ENCODE measurements around the gene NUP214.

The NUP214 gene

GRCh38 chr9:131233995-131234394 lies 108.6 kb downstream of the NUP214 start:
- H3K9me3 Mint-ChIP-seq, result no peaks in the 10 kb centered on the region
- peaks cover 54% of the 10 kb centered on the region for H3K4me1 Mint-ChIP-seq
- no peak overlapping the region for H3K27ac Mint-ChIP-seq
- H3K4me3 Mint-ChIP-seq, result no peak overlapping the region
- H3K27me3 Mint-ChIP-seq (ENCODE audit: low read depth), result no peaks in the 10 kb centered on the region
- TF ChIP-seq, protein P1, sequence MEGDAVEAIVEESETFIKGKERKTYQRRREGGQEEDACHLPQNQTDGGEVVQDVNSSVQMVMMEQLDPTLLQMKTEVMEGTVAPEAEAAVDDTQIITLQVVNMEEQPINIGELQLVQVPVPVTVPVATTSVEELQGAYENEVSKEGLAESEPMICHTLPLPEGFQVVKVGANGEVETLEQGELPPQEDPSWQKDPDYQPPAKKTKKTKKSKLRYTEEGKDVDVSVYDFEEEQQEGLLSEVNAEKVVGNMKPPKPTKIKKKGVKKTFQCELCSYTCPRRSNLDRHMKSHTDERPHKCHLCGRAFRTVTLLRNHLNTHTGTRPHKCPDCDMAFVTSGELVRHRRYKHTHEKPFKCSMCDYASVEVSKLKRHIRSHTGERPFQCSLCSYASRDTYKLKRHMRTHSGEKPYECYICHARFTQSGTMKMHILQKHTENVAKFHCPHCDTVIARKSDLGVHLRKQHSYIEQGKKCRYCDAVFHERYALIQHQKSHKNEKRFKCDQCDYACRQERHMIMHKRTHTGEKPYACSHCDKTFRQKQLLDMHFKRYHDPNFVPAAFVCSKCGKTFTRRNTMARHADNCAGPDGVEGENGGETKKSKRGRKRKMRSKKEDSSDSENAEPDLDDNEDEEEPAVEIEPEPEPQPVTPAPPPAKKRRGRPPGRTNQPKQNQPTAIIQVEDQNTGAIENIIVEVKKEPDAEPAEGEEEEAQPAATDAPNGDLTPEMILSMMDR (IDR thresholded peaks at IDR 0.05; ENCODE audit: unreplicated experiment in 3 of 3), result no peak
- H3K36me3 Mint-ChIP-seq (ENCODE audit: low read depth), result peaks cover 37% of the 10 kb centered on the region

GRCh38 chr9:131234799-131235479 lies 109.6 kb downstream of the NUP214 start:
- peaks cover 53% of the 10 kb centered on the region for H3K4me1 Mint-ChIP-seq
- H3K4me3 Mint-ChIP-seq, result peak overlapping the region in 2 of 3 experiments; percentile 24 to 49
- no peaks in the 10 kb centered on the region for H3K27me3 Mint-ChIP-seq (ENCODE audit: low read depth)
- TF ChIP-seq, protein P1 (IDR thresholded peaks at IDR 0.05; ENCODE audit: unreplicated experiment in 3 of 3), result no peak
- H3K36me3 Mint-ChIP-seq (ENCODE audit: low read depth), result peaks cover 31% of the 10 kb centered on the region
- H3K27ac Mint-ChIP-seq, result peak overlapping the region in 2 of 3 experiments; percentile 41 to 63
- no peaks in the 10 kb centered on the region for H3K9me3 Mint-ChIP-seq

- peak overlapping the region in 1 of 3 experiments; percentile 63 for H3K27ac Mint-ChIP-seq
- peaks cover 54% of the 10 kb centered on the region for H3K4me1 Mint-ChIP-seq
- H3K4me3 Mint-ChIP-seq, result peak overlapping the region in 2 of 3 experiments; percentile 24 to 49
- H3K36me3 Mint-ChIP-seq (ENCODE audit: low read depth), result peaks cover 26% of the 10 kb centered on the region
- TF ChIP-seq, protein P1 (IDR thresholded peaks at IDR 0.05; ENCODE audit: unreplicated experiment in 3 of 3), result no peak
- H3K9me3 Mint-ChIP-seq, result no peaks in the 10 kb centered on the region
- no peaks in the 10 kb centered on the region for H3K27me3 Mint-ChIP-seq (ENCODE audit: low read depth)
Measured at GRCh38 chr9:131235480-131235851, 110.1 kb downstream of the NUP214 start.

GRCh38 chr9:131236161-131236560 lies 110.8 kb downstream of the NUP214 start:
- Mint-ChIP-seq H3K36me3 (ENCODE audit: low read depth) (peaks cover 22% of the 10 kb centered on the region), H3K27me3 (ENCODE audit: low read depth) (no peaks in the 10 kb centered on the region), H3K4me1 (peaks cover 55% of the 10 kb centered on the region), H3K4me3 (no peak overlapping the region), H3K27ac (no peak overlapping the region), H3K9me3 (no peaks in the 10 kb centered on the region)
- TF ChIP-seq, protein P1 (IDR thresholded peaks at IDR 0.05; ENCODE audit: unreplicated experiment in 3 of 3), result no peak

GRCh38 chr9:131236761-131237160 lies 111.4 kb downstream of the NUP214 start:
- peaks cover 20% of the 10 kb centered on the region for H3K36me3 Mint-ChIP-seq (ENCODE audit: low read depth)
- peak overlapping the region in 1 of 3 experiments; percentile 10 for H3K4me3 Mint-ChIP-seq
- H3K4me1 Mint-ChIP-seq, result peaks cover 55% of the 10 kb centered on the region
- no peak overlapping the region for H3K27ac Mint-ChIP-seq
- no peaks in the 10 kb centered on the region for H3K27me3 Mint-ChIP-seq (ENCODE audit: low read depth)
- TF ChIP-seq, protein P1 (IDR thresholded peaks at IDR 0.05; ENCODE audit: unreplicated experiment in 3 of 3), result no peak
- H3K9me3 Mint-ChIP-seq, result no peaks in the 10 kb centered on the region

DNA sequence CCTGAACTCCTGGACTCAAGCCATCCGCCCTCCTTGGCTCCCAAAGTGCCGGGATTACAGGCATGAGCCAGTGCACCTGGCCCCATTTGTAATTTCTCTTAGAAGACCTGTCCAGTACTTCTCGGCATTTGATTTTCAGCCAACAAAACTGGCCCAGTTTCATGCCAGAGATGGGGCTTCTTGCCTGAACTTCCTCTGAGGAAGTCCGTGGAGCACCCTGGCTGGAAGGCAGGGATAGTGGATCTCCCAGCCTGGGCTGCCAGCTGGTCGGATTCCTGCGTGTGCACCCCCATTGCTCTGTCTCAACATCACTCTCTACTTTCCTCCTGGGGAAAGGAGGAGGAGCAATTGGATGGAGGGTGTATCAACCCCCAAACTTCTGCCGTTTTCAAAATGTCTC lies 111.9 kb downstream of the NUP214 start:
- Mint-ChIP-seq H3K9me3 (no peaks in the 10 kb centered on the region), H3K4me3 (peak overlapping the region in 1 of 3 experiments; percentile 38), H3K27me3 (ENCODE audit: low read depth) (no peaks in the 10 kb centered on the region), H3K36me3 (ENCODE audit: low read depth) (peaks cover 14% of the 10 kb centered on the region), H3K27ac (no peak overlapping the region), H3K4me1 (peaks cover 55% of the 10 kb centered on the region)
- TF ChIP-seq, protein P1 (IDR thresholded peaks at IDR 0.05; ENCODE audit: unreplicated experiment in 3 of 3), result no peak

All from nephron (organoid).